IMR-90 (cell line): ENCODE data around the gene SMAD2. TPM values are rescaled to one million over a fixed set of nuclear protein-coding genes. Genes with fewer than 3 reads are reported as not detected.
A peak's percentile ranks its signal among the peaks of the same experiment; 100 is the strongest.

Experiments
- ATAC-seq: fragments of 200-7000 bp; cut with Tn5 transposase; 2 replicates; pipeline ENCODE4 v1.9.1; 2020; ENCODE audit warnings: low read depth, mild to moderate bottlenecking, moderate library complexity
- BruUV-seq: library from RNA; stranded (reverse); fragments of 400-500 nt; replicated peaks from 2 replicates; lab custom pipeline; 2021; lab: Mats Ljungman, UMichigan
- CTCF ChIA-PET: fragments of 300-600 bp; formaldehyde crosslinking; extraction: SDS; loops from one replicate; lab custom pipeline; 2021; ENCODE audit warnings: antibody characterized with exemption; lab: Yijun Ruan, JAX
- POLR2A ChIA-PET: fragments of 300-600 bp; sonication (Branson Sonifier 250); formaldehyde crosslinking; loops from one replicate; lab custom pipeline; 2022; ENCODE audit warnings: antibody characterized with exemption; ENCODE audit not compliant: unreplicated experiment; lab: Charles Lee
- DNase-seq: peaks from one replicate; pipeline ENCODE4 v3.0.0; 2013
- H2AFZ ChIP-seq: replicated peaks from 2 replicates; pipeline ENCODE3; 2013; ENCODE audit warnings: low read length, mild to moderate bottlenecking; ENCODE audit not compliant: poor library complexity
- H2AK5ac ChIP-seq: 2 replicates; pipeline ENCODE4 v1.6.1; 2013; ENCODE audit warnings: low read depth, low read length, inconsistent platforms
- H2AK9ac ChIP-seq: replicated peaks from 2 replicates; pipeline ENCODE3; 2013; ENCODE audit warnings: mild to moderate bottlenecking, low read depth, low read length, moderate library complexity; ENCODE audit not compliant: poor library complexity
- H2BK120ac ChIP-seq: 2 replicates; pipeline ENCODE4 v1.6.1; 2013; ENCODE audit warnings: low read depth, low read length, inconsistent platforms
- H2BK15ac ChIP-seq: 3 replicates; pipeline ENCODE4 v1.6.1; 2013; ENCODE audit warnings: low read depth, low read length, inconsistent platforms
- H2BK20ac ChIP-seq: 2 replicates; pipeline ENCODE4 v1.6.1; 2013; ENCODE audit warnings: low read depth, mild to moderate bottlenecking, inconsistent platforms, low read length, moderate library complexity
- H2BK5ac ChIP-seq: 2 replicates; pipeline ENCODE4 v1.6.1; 2013; ENCODE audit warnings: mild to moderate bottlenecking, low read depth, low read length, inconsistent platforms; ENCODE audit not compliant: poor library complexity, severe bottlenecking
- H3K14ac ChIP-seq: replicated peaks from 2 replicates; pipeline ENCODE4 v1.6.1; 2013; ENCODE audit warnings: low read depth, low read length, inconsistent platforms
- H3K18ac ChIP-seq: 2 replicates; pipeline ENCODE4 v1.6.1; 2013; ENCODE audit warnings: low read depth, low read length, control low read depth
- H3K23ac ChIP-seq: 2 replicates; pipeline ENCODE4 v1.6.1; 2013; ENCODE audit warnings: low read depth, low read length, inconsistent platforms
- H3K27ac ChIP-seq: 2 replicates; pipeline ENCODE4 v1.5.1; 2013; ENCODE audit warnings: mild to moderate bottlenecking, control low read depth, low read length; ENCODE audit not compliant: insufficient read depth
- H3K27me3 ChIP-seq: 2 replicates; pipeline ENCODE4 v1.6.1; 2013; ENCODE audit warnings: low read length; ENCODE audit not compliant: control insufficient read depth, insufficient read depth
- H3K36me3 ChIP-seq: 2 replicates; pipeline ENCODE4 v1.6.1; 2013; ENCODE audit warnings: low read length, mixed read lengths; ENCODE audit not compliant: control insufficient read depth, insufficient read depth
- H3K4ac ChIP-seq: 2 replicates; pipeline ENCODE4 v1.6.1; 2013; ENCODE audit warnings: low read depth, low read length, inconsistent platforms
- H3K4me1 ChIP-seq: 2 replicates; pipeline ENCODE4 v1.6.1; 2013; ENCODE audit warnings: low read length, mixed read lengths; ENCODE audit not compliant: control insufficient read depth, insufficient read depth
- H3K4me2 ChIP-seq: 2 replicates; pipeline ENCODE4 v1.6.1; 2013; ENCODE audit warnings: low read depth, mild to moderate bottlenecking, control low read depth, low read length, moderate library complexity
- H3K4me3 ChIP-seq: 2 replicates; pipeline ENCODE4 v1.5.1; 2013; ENCODE audit warnings: low read depth, mild to moderate bottlenecking, control low read depth, low read length, moderate library complexity; ENCODE audit not compliant: insufficient read depth
- H3K56ac ChIP-seq: 2 replicates; pipeline ENCODE4 v1.6.1; 2013; ENCODE audit warnings: low read length, inconsistent platforms; ENCODE audit not compliant: insufficient read depth; ENCODE audit errors: extremely low read depth
- H3K79me1 ChIP-seq, 2 experiments: 2 replicates each; pipeline ENCODE4 v1.6.1; 2013; ENCODE audit warnings: low read length in 2 of 2, inconsistent platforms in 1 of 2, low read depth in 1 of 2
- H3K9ac ChIP-seq: 2 replicates; pipeline ENCODE4 v1.6.1; 2013; ENCODE audit warnings: low read depth, low read length, control low read depth
- H3K9me1 ChIP-seq: 2 replicates; pipeline ENCODE4 v1.6.1; 2013; ENCODE audit warnings: low read length, inconsistent platforms; ENCODE audit not compliant: insufficient read depth
- H3K9me3 ChIP-seq: 2 replicates; pipeline ENCODE4 v1.6.1; 2013; ENCODE audit warnings: low read length; ENCODE audit not compliant: control insufficient read depth, insufficient read depth
- H4K20me1 ChIP-seq: 2 replicates; pipeline ENCODE4 v1.6.1; 2013; ENCODE audit warnings: low read length, inconsistent platforms; ENCODE audit not compliant: insufficient read depth
- H4K5ac ChIP-seq: 2 replicates; pipeline ENCODE4 v1.6.1; 2013; ENCODE audit warnings: mild to moderate bottlenecking, low read depth, low read length, control low read depth
- H4K8ac ChIP-seq, 2 experiments: 2 replicates each; pipeline ENCODE4 v1.6.1; 2013; ENCODE audit warnings: low read depth in 2 of 2, low read length in 2 of 2, control low read depth in 1 of 2, inconsistent platforms in 1 of 2
- H4K91ac ChIP-seq: 2 replicates; pipeline ENCODE4 v1.6.1; 2013; ENCODE audit warnings: low read depth, low read length, inconsistent platforms; ENCODE audit not compliant: insufficient read depth
- MAZ ChIP-seq: IDR thresholded peaks from 2 replicates; pipeline ENCODE4 v1.6.1; 2012; ENCODE audit warnings: low read depth, mild to moderate bottlenecking, low read length, improper control_type of control experiment, moderate library complexity, borderline replicate concordance
- WGBS, 2 experiments: methylation state at CpG; one replicate each; pipeline versions ENCODE4 v1.1.5 to v1.1.7; 2013; ENCODE audit warnings: missing lambda C conversion rate in 2 of 2; ENCODE audit not compliant: insufficient read length in 1 of 2; ENCODE audit errors: extremely low coverage in 2 of 2; 5-methylcytosine and 5-hydroxymethylcytosine counted together
- dilution Hi-C: fragments of 300-500 bp; cut with HindIII; formaldehyde crosslinking; loops from one replicate; pipeline ENCODE4 v1.14.3; 2018; ENCODE audit warnings: low sequenced_read_pairs; ENCODE audit not compliant: unreplicated experiment
- in situ Hi-C: fragments of 300-500 bp; cut with MboI; formaldehyde crosslinking; loops from 3 replicates; pipeline ENCODE4 v1.14.3; 2019; ENCODE audit warnings: low sequenced_read_pairs, inconsistent platforms, mixed read lengths
- intact Hi-C: fragments of 100-400 bp; cut with micrococcal nuclease; formaldehyde crosslinking; loops from 2 replicates; pipeline ENCODE4 v1.10.0; 2022
- polyA plus RNA-seq, 3 experiments: library from polyadenylated mRNA; depleted of rRNA; stranded (reverse); fragments of >200 nt; gene quantifications; 2 replicates each; pipeline ENCODE4 v1.2.3, GENCODE V29; 2012; ENCODE audit warnings: low replicate concordance in 1 of 3
- total RNA-seq: library from RNA; depleted of rRNA; stranded (reverse); fragments of >200 nt; gene quantifications from 2 replicates; pipeline ENCODE4 v1.2.3, GENCODE V29; 2012

Gene SMAD2
- total and polyA plus RNA-seq, 2 of the 4 experiments (the other 2 are of a cell fraction) = 41.7 to 171 TPM

DNA sequence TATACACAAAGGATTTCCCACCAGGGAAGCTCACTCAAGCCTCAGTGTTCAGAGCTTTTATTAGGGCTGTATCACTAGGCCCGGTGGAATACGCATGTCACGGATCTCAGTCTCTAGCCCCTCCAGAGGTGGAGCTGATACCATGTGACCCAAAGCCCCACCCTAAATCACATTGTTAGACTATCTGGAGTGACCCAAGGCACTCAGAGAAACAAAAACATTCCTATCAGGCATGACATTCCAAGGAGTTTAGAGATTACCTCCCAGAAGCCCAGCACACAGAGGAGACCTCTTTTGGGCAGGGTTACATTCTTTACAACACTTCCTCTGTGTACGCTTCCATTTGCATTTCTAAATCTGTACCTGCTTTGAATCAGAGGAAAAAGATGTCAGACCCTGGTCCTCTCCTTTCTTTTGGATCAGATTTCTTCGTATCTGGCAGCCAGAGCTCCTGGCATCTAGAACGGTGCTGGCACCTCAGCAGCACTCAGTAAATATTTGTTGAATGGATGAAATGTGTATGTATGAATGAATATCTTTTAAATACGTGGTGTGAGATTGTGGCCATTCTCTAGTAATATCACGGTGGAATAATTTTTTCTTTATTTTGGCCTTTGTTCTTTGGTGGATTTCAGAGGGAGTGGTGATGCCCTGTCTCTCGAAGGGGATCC is 37.7 kb upstream of the SMAD2 start:
- H3K4me3 ChIP-seq = no peak overlapping the region
- WGBS, 2 experiments = 50% methylated on average over 1 of the region's 9 CpGs; no CpG with 5 or more reads in 1 of the 2 experiments
- no peak overlapping the region for H2AK5ac ChIP-seq
- H3K23ac ChIP-seq = no peak overlapping the region
- no peak overlapping the region for H4K8ac ChIP-seq
- intact Hi-C loops = no loop called here
- H3K14ac ChIP-seq = no peak overlapping the region
- no peak overlapping the region for H4K5ac ChIP-seq
- H2AFZ ChIP-seq = peak overlapping the region; percentile 52
- dilution Hi-C loops = no loop called here
- BruUV-seq = no TSS peak
- no peak overlapping the region for H2BK120ac ChIP-seq
- H3K9me3 ChIP-seq = no peaks in the 10 kb centered on the region
- no peak overlapping the region for H4K91ac ChIP-seq
- no peaks in the 10 kb centered on the region for H3K9me1 ChIP-seq
- no peaks in the 10 kb centered on the region for H4K20me1 ChIP-seq
- H2AK9ac ChIP-seq = no peak overlapping the region
- CTCF ChIA-PET = no interaction called here
- H2BK20ac ChIP-seq = no peak overlapping the region
- no peak overlapping the region for H3K4ac ChIP-seq
- no peak overlapping the region for H2BK5ac ChIP-seq
- peaks cover 2% of the 10 kb centered on the region; the same call in 1 of the 2 replicates for H3K4me1 ChIP-seq
- ATAC-seq (peak; percentile 79), DNase-seq (no peak)
- no peak overlapping the region for H3K27ac ChIP-seq
- in situ Hi-C loops = no loop called here
- no peak overlapping the region for H3K4me2 ChIP-seq
- H3K79me1 ChIP-seq = no peaks in the 10 kb centered on the region
- H3K27me3 ChIP-seq = peaks cover 2% of the 10 kb centered on the region
- H3K56ac ChIP-seq = no peak overlapping the region
- H3K9ac ChIP-seq = no peak overlapping the region
- TF ChIP-seq MAZ = no peak
- no peak overlapping the region for H3K18ac ChIP-seq
- H2BK15ac ChIP-seq = no peak overlapping the region
- POLR2A ChIA-PET = no interaction called here
- no peaks in the 10 kb centered on the region for H3K36me3 ChIP-seq
